ENCODE measurements around the gene COX8A. TPM values are rescaled to one million over a fixed set of nuclear protein-coding genes. Genes with fewer than 3 reads are reported as not detected.

Gene COX8A
- polyA plus RNA-seq, 3 donors = 354 to 588 (median 526) TPM

GRCh38 chr11:63986932-63987513, 12.6 kb downstream of the COX8A start:
- peak overlapping the region; percentile 97 for H2AFZ ChIP-seq (ENCODE audit: insufficient read depth, low read depth, low read length, poor library complexity, severe bottlenecking)
- H3K27ac ChIP-seq (ENCODE audit: low read depth in 1 of 2, low read length in 2 of 2) = peak overlapping the region in 1 of 2 donors; percentile 93
- H3K36me3 ChIP-seq (replicated peaks in 1 of 2; ENCODE audit: control insufficient read depth in 1 of 2, insufficient read depth in 2 of 2, low read length in 2 of 2) = peaks cover 20 to 34% of the 10 kb centered on the region in 2 donors
- peak overlapping the region; percentile 97 for H3K4me2 ChIP-seq (replicated peaks; ENCODE audit: extremely low read depth, low read length, poor library complexity, severe bottlenecking)
- Mint-ChIP-seq H3K27me3 (ENCODE audit: low read depth in 3 of 3) (peaks cover 0 to 4% (median 1%) of the 10 kb centered on the region in 3 donors), H3K9me3 (no peaks in the 10 kb centered on the region), H3K36me3 (peaks cover 34 to 40% of the 10 kb centered on the region in 2 donors), H3K4me3 (peak overlapping the region; percentile 63 to 99), H3K27ac (peak overlapping the region in 4 of 7 donors; percentile 37 to 82 (median 62)), H3K4me1 (peaks cover 32% of the 10 kb centered on the region)
- H3K27me3 ChIP-seq (ENCODE audit: control insufficient read depth in 2 of 2, insufficient read depth in 2 of 2, low read length in 2 of 2) = no peaks in the 10 kb centered on the region
- 53% methylated on average over 22 of the region's 25 CpGs for WGBS (ENCODE audit: insufficient coverage)
- peak overlapping the region; percentile 83 to 99 (median 97) for H3K4me3 ChIP-seq (replicated peaks in 1 of 3; ENCODE audit: low read depth in 2 of 3, low read length in 3 of 3)
- peak overlapping the region; percentile 97 for H3K9ac ChIP-seq (ENCODE audit: insufficient read depth, low read length, poor library complexity, severe bottlenecking)
- no peaks in the 10 kb centered on the region for H3K9me3 ChIP-seq (replicated peaks in 1 of 2; ENCODE audit: control insufficient read depth in 1 of 2, insufficient read depth in 1 of 2, low read length in 2 of 2)
- peaks cover 45% of the 10 kb centered on the region for H4K20me1 ChIP-seq (ENCODE audit: insufficient read depth, low read length)
- TF ChIP-seq CTCF (IDR thresholded peaks at IDR 0.05) = no peak
- H3K4me1 ChIP-seq (ENCODE audit: control insufficient read depth in 1 of 2, insufficient read depth in 2 of 2, low read length in 2 of 2) = peaks cover 30 to 41% of the 10 kb centered on the region in 2 donors
- H3K79me2 ChIP-seq (ENCODE audit: insufficient read depth, low read length) = peaks cover 43% of the 10 kb centered on the region
- intact Hi-C loops (cut with micrococcal nuclease) = no loop called here
- peak in 1 of 3 donors; percentile 1 for DNase-seq

GRCh38 chr11:63991558-63991957, 17.1 kb downstream of the COX8A start:
- intact Hi-C loops (cut with micrococcal nuclease) = no loop called here
- Mint-ChIP-seq H3K27me3 (ENCODE audit: low read depth in 3 of 3) (peaks cover 0 to 3% (median 2%) of the 10 kb centered on the region in 3 donors), H3K27ac (no peak overlapping the region), H3K9me3 (no peaks in the 10 kb centered on the region), H3K4me1 (peaks cover 31% of the 10 kb centered on the region), H3K36me3 (peaks cover 62 to 82% of the 10 kb centered on the region in 2 donors), H3K4me3 (no peak overlapping the region)
- no peak for DNase-seq
- Histone ChIP-seq H3K27ac (ENCODE audit: low read depth in 1 of 2, low read length in 2 of 2) (no peak overlapping the region), H3K4me2 (replicated peaks; ENCODE audit: extremely low read depth, low read length, poor library complexity, severe bottlenecking) (no peak overlapping the region), H3K4me1 (ENCODE audit: control insufficient read depth in 1 of 2, insufficient read depth in 2 of 2, low read length in 2 of 2) (peaks cover 23 to 30% of the 10 kb centered on the region in 2 donors), H3K4me3 (replicated peaks in 1 of 3; ENCODE audit: low read depth in 2 of 3, low read length in 3 of 3) (no peak overlapping the region), H3K36me3 (replicated peaks in 1 of 2; ENCODE audit: control insufficient read depth in 1 of 2, insufficient read depth in 2 of 2, low read length in 2 of 2) (peaks cover 44 to 63% of the 10 kb centered on the region in 2 donors), H3K9ac (ENCODE audit: insufficient read depth, low read length, poor library complexity, severe bottlenecking) (no peak overlapping the region), H3K79me2 (ENCODE audit: insufficient read depth, low read length) (peaks cover 35% of the 10 kb centered on the region), H3K9me3 (replicated peaks in 1 of 2; ENCODE audit: control insufficient read depth in 1 of 2, insufficient read depth in 1 of 2, low read length in 2 of 2) (no peaks in the 10 kb centered on the region), H2AFZ (ENCODE audit: insufficient read depth, low read depth, low read length, poor library complexity, severe bottlenecking) (no peak overlapping the region), H3K27me3 (ENCODE audit: control insufficient read depth in 2 of 2, insufficient read depth in 2 of 2, low read length in 2 of 2) (no peaks in the 10 kb centered on the region), H4K20me1 (ENCODE audit: insufficient read depth, low read length) (peaks cover 84% of the 10 kb centered on the region)
- 100% methylated on average over 2 of the region's 10 CpGs for WGBS (ENCODE audit: insufficient coverage)
- no peak for TF ChIP-seq CTCF (IDR thresholded peaks at IDR 0.05)
